Measurements from ENCODE around the gene VAV2.

Gene VAV2

GRCh38 chr9:133982971-133983720, 9.0 kb downstream of the VAV2 start:
- DNase-seq (ENCODE audit: low read depth): no peak
- H3K4me3 ChIP-seq (ENCODE audit: low read depth, low read length): no peak overlapping the region

GRCh38 chr9:133981958-133982681, 10.0 kb downstream of the VAV2 start:
- no peak for DNase-seq (ENCODE audit: low read depth)
- TF ChIP-seq CTCF (IDR thresholded peaks at IDR 0.05; ENCODE audit: low read depth, low read length, missing control alignments): no peak
- H3K4me3 ChIP-seq (ENCODE audit: low read depth, low read length): no peak overlapping the region

More at GRCh38 chr9:133982971-133983720, 9.0 kb downstream of the VAV2 start:
- TF ChIP-seq CTCF (IDR thresholded peaks at IDR 0.05; ENCODE audit: low read depth, low read length, missing control alignments): no peak

GRCh38 chr9:133981589-133981957, 10.6 kb downstream of the VAV2 start:
- DNase-seq (ENCODE audit: low read depth): no peak
- H3K4me3 ChIP-seq (ENCODE audit: low read depth, low read length): no peak overlapping the region
- no peak for TF ChIP-seq CTCF (IDR thresholded peaks at IDR 0.05; ENCODE audit: low read depth, low read length, missing control alignments)

GRCh38 chr9:133980864-133981588, 11.1 kb downstream of the VAV2 start:
- no peak overlapping the region for H3K4me3 ChIP-seq (ENCODE audit: low read depth, low read length)
- no peak for TF ChIP-seq CTCF (IDR thresholded peaks at IDR 0.05; ENCODE audit: low read depth, low read length, missing control alignments)
- DNase-seq (ENCODE audit: low read depth): no peak

GRCh38 chr9:133979921-133980863, 11.9 kb downstream of the VAV2 start:
- no peak for TF ChIP-seq CTCF (IDR thresholded peaks at IDR 0.05; ENCODE audit: low read depth, low read length, missing control alignments)
- no peak for DNase-seq (ENCODE audit: low read depth)

GRCh38 chr9:133979273-133979920, 12.7 kb downstream of the VAV2 start:
- no peak for DNase-seq (ENCODE audit: low read depth)
- no peak for TF ChIP-seq CTCF (IDR thresholded peaks at IDR 0.05; ENCODE audit: low read depth, low read length, missing control alignments)
- H3K4me3 ChIP-seq (ENCODE audit: low read depth, low read length): peak overlapping the region; percentile 6

More at GRCh38 chr9:133979921-133980863, 11.9 kb downstream of the VAV2 start:
- H3K4me3 ChIP-seq (ENCODE audit: low read depth, low read length): peak overlapping the region; percentile 6
